ENCODE measurements around the gene RUBCN. TPM values are rescaled to one million over a fixed set of nuclear protein-coding genes. Genes with fewer than 3 reads are reported as not detected.

Gene RUBCN
- total and polyA plus RNA-seq, 9 of the 15 experiments (the other 6 are each of a cell fraction or from before 2014, with no cell fraction given): 8.4 to 24.0 (median 11.9) TPM

GRCh38 chr3:197736491-197737318 is at the start of gene RUBCN (continued):
- TF ChIP-seq GMEB1 (CRISPR knock-in tag; IDR thresholded peaks at IDR 0.05) (peak; percentile 92), RAD51 (IDR thresholded peaks at IDR 0.05; ENCODE audit: borderline replicate concordance, low read depth) (0 out of 2 replicates have a peak, but pooled peaks have one; percentile 28), ASH1L (IDR thresholded peaks at IDR 0.05; ENCODE audit: borderline replicate concordance, low read depth, partially characterized antibody) (peak; percentile 76), ZNF232 (CRISPR knock-in tag; IDR thresholded peaks at IDR 0.05) (peak; percentile 62; the same call in 1 of the 2 replicates), HDAC1 (IDR thresholded peaks at IDR 0.05) (peak in 1 of 2 experiments; percentile 56; a peak in 2 of 4 replicates), ELF1 (tag; IDR thresholded peaks at IDR 0.05) (peak; percentile 98), NFXL1 (CRISPR knock-in tag; IDR thresholded peaks at IDR 0.05) (no peak), HMGN3 (IDR thresholded peaks at IDR 0.05; ENCODE audit: borderline replicate concordance, extremely low read depth, insufficient read length, low read depth, low read length) (peak; percentile 25), HNRNPH1 (optimal IDR thresholded peaks at IDR 0.05; ENCODE audit: low read depth, low read length) (no peak), BRCA1 (IDR thresholded peaks at IDR 0.05) (no peak), BRCA1 (CRISPR knock-in tag; IDR thresholded peaks at IDR 0.05) (no peak), BDP1 (IDR thresholded peaks at IDR 0.05; ENCODE audit: insufficient read depth, insufficient read length) (no peak), FOXM1 (IDR thresholded peaks at IDR 0.05; ENCODE audit: low read depth) (no peak; the same call in none of the 2 replicates), FOXM1 (CRISPR knock-in tag; IDR thresholded peaks at IDR 0.05; ENCODE audit: low read depth) (peak; percentile 80), RB1 (IDR thresholded peaks at IDR 0.05; ENCODE audit: low read depth) (peak; percentile 86), GABPA (tag; conservative IDR thresholded peaks at IDR 0.05; ENCODE audit: low read depth) (peak; percentile 91), CUX1 (CRISPR knock-in tag; IDR thresholded peaks at IDR 0.05) (no peak)
- TF ChIP-seq, protein P1, sequence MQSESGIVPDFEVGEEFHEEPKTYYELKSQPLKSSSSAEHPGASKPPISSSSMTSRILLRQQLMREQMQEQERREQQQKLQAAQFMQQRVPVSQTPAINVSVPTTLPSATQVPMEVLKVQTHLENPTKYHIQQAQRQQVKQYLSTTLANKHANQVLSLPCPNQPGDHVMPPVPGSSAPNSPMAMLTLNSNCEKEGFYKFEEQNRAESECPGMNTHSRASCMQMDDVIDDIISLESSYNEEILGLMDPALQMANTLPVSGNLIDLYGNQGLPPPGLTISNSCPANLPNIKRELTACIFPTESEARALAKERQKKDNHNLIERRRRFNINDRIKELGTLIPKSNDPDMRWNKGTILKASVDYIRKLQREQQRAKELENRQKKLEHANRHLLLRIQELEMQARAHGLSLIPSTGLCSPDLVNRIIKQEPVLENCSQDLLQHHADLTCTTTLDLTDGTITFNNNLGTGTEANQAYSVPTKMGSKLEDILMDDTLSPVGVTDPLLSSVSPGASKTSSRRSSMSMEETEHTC (IDR thresholded peaks at IDR 0.05): 0 out of 2 replicates have a peak, but pooled peaks have one; percentile 34
